GM12801 (cell line): ENCODE results near the gene DOCK7.

Source experiments
- CTCF ChIP-seq: IDR thresholded peaks from one replicate; pipeline ENCODE4 v1.5.1; 2011; ENCODE audit warnings: control low read depth; ENCODE audit not compliant: insufficient read length; ENCODE audit errors: extremely low read depth

The DOCK7 gene

GRCh38 chr1:62406576-62406975 is 281.6 kb downstream of the DOCK7 start:
- TF ChIP-seq CTCF: no peak

- TF ChIP-seq CTCF: no peak
Measured at GRCh38 chr1:62405247-62405646, 282.9 kb downstream of the DOCK7 start.
